GM12873 (cell line): ENCODE data around the gene NRXN2.

Experiments used
- CTCF ChIP-seq: IDR thresholded peaks from 2 replicates; pipeline ENCODE4 v1.5.1; 2012; ENCODE audit warnings: low read depth, mild to moderate bottlenecking, moderate library complexity, low read length, control low read depth; ENCODE audit not compliant: insufficient read depth; ENCODE audit errors: missing control alignments

NRXN2 gene

GRCh38 chr11:64696045-64696444 is 27.0 kb downstream of the NRXN2 start:
- no peak for TF ChIP-seq CTCF

DNA sequence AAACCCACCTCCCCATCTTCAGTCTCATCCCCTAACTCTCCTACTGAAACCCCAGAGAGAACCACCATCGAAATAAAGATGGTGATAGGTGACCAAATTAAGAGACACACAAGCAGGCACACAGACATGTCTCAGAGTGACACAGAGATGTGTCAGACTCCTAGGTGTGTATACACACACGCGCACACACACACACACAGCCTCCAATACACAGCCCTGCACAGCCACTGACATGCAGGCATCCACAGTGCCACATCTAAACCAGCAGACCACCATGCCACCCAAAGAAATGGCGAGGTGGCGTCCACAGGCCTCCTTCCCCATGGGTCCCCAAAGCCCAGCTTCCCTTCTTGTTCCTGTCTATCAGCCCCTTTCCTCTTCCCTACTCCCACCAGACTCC is 27.4 kb downstream of the NRXN2 start:
- no peak for TF ChIP-seq CTCF

- no peak for TF ChIP-seq CTCF
Observed at GRCh38 chr11:64694821-64695365, 28.1 kb downstream of the NRXN2 start.

- TF ChIP-seq CTCF: no peak
Observed at GRCh38 chr11:64694026-64694755, 28.8 kb downstream of the NRXN2 start.

- TF ChIP-seq CTCF: no peak
Observed at GRCh38 chr11:64692764-64693331, 30.1 kb downstream of the NRXN2 start.

DNA sequence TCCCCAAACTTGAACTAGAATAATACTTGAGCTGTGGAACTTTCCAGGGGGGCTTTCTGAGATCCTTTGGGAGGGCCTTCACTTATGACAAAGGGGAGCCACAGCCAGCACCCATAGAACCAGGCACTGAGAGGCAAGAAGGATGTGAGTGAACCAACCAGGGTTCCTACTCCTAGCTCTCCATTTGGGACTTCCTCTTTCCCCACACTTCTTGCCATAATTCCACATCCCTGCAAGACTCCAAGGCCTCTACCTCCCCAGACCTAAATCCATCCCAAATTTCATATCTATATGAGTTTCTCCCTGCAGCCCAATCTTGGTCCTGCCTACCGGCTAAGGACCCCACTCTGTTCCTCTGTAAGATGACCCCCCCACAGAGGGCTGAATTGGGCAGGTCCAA is 31.5 kb downstream of the NRXN2 start:
- no peak for TF ChIP-seq CTCF

DNA sequence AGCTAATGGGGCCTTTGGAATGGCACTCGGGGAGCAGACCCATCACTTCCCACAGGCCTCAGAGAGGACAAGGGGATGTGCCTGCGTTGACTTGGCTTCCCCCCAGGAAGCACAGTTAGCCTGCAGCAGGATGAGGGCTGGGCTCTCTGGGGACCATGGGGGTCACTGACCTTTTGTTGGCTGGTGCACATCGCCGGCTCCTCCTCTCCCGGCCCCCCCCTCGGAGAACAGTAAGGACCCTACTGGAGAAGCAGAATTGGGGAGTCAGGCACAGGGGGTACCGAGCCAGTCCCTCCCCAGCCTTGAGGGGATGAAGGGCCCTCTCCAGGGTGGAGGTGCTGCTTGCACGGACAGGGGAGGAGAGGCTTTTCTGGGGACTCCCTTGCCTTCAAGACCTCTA is 32.8 kb downstream of the NRXN2 start:
- no peak for TF ChIP-seq CTCF
